GM19397 (cell line): ENCODE data around the gene ABHD4.
"Not testable (repeated sequence)": the region's sequence is repeated elsewhere in the genome, so short reads cannot be mapped to it uniquely, and the experiment has no call there.

ENCODE experiments used
- ATAC-seq: cut with Tn5 transposase; IDR thresholded peaks from one replicate; pipeline ENCODE4 v1.9.1; 2021; ENCODE audit warnings: mild to moderate bottlenecking, moderate library complexity; ENCODE audit not compliant: unreplicated experiment

ABHD4 gene

GRCh38 chr14:22626590-22626989, 28.5 kb downstream of the ABHD4 start:
- ATAC-seq = no peak

- ATAC-seq = no peak
These were observed 29.6 kb downstream of the ABHD4 start for GRCh38 chr14:22627506-22628263.

GRCh38 chr14:22629361-22629760, 31.3 kb downstream of the ABHD4 start:
- ATAC-seq = no peak

- ATAC-seq = no peak
These were observed 32.0 kb downstream of the ABHD4 start for GRCh38 chr14:22630066-22630465.

GRCh38 chr14:22630486-22630885, 32.4 kb downstream of the ABHD4 start:
- no peak for ATAC-seq

GRCh38 chr14:22634233-22634900, 36.3 kb downstream of the ABHD4 start:
- ATAC-seq = no peak

GRCh38 chr14:22635980-22636379, 37.9 kb downstream of the ABHD4 start:
- ATAC-seq = not testable (repeated sequence)

GRCh38 chr14:22640192-22640591, 42.1 kb downstream of the ABHD4 start:
- no peak for ATAC-seq

GRCh38 chr14:22641846-22642245, 43.7 kb downstream of the ABHD4 start:
- no peak for ATAC-seq

GRCh38 chr14:22644305-22644635, 46.2 kb downstream of the ABHD4 start, which contains the start of gene OR6J1:
OR6J1 (minus strand) TSS chr14:22644352; CDS start chr14:22634811, 9,541 bp downstream.
- ATAC-seq = no peak

GRCh38 chr14:22646570-22647254, 48.6 kb downstream of the ABHD4 start:
- no peak for ATAC-seq

- ATAC-seq = no peak
These were observed 50.4 kb downstream of the ABHD4 start for GRCh38 chr14:22648506-22648905.

- ATAC-seq = no peak
These were observed 52.1 kb downstream of the ABHD4 start for GRCh38 chr14:22650046-22650739.

GRCh38 chr14:22650960-22651521, 52.9 kb downstream of the ABHD4 start:
- no peak for ATAC-seq

- no peak for ATAC-seq
These were observed 53.5 kb downstream of the ABHD4 start for GRCh38 chr14:22651586-22651985.

- no peak for ATAC-seq
These were observed 55.0 kb downstream of the ABHD4 start for GRCh38 chr14:22653012-22653621.

GRCh38 chr14:22656226-22656625, 58.1 kb downstream of the ABHD4 start:
- ATAC-seq = no peak

- no peak for ATAC-seq
These were observed 59.0 kb downstream of the ABHD4 start for GRCh38 chr14:22656945-22657731.

- no peak for ATAC-seq
These were observed 59.8 kb downstream of the ABHD4 start for GRCh38 chr14:22657861-22658260.

- no peak for ATAC-seq
These were observed 60.8 kb downstream of the ABHD4 start for GRCh38 chr14:22658946-22659345.
